HS-27A (cell line): ENCODE data around the gene BPI.
"Not testable (repeated sequence)": the region's sequence is repeated elsewhere in the genome, so short reads cannot be mapped to it uniquely, and the experiment has no call there.

Source experiments
- DNase-seq: peaks from one replicate; pipeline ENCODE4 v3.0.0-alpha.2; 2012; ENCODE audit warnings: low read depth, missing footprints

Gene BPI

DNA sequence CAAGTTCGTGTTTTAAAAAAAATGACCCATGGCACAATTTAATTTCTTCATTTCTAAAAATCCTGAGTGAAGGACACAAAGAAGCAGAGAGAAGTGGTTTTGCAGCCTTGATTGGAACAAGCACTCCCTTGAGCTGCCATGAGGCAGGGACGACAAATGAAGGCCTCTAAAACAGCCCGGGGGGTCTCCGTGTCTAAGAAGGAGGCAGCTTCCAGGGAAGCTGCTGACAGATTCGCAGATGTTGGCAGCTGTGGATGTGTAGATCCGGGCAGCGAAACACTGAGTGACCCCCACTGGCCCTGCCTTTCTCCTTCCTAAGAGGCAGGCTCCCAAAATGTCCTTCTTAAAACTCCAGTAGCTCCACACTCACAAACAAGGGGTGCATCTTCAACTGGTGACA is 32.8 kb downstream of the BPI start:
- no peak for DNase-seq

DNA sequence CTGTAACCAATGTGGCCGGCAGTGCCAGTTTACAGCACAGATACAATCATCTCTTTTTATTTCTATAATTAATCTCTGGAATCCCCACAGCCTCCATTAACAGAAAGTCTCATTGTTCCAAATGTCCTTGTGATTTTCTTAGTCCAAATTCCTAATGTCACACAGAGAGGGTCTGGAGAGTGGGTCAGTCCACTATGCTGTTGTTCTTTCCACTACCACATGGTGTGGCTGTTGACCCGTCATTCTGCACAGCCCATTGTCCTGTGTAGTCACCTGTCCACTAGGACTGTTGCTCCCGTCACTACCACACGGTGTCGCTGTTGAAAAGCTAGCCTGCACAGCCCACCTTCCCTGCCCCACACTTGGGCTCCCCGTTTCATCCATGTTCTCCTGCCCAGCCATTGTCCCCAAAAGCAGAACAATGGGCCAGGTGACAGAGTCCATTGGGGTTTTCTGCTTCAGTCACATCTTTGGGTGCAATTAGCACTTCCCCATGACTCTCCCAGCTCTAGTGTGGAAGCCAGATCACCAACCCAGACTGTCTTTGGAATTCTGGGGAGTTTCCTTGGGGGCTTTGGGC is 33.7 kb downstream of the BPI start:
- DNase-seq = no peak

DNA sequence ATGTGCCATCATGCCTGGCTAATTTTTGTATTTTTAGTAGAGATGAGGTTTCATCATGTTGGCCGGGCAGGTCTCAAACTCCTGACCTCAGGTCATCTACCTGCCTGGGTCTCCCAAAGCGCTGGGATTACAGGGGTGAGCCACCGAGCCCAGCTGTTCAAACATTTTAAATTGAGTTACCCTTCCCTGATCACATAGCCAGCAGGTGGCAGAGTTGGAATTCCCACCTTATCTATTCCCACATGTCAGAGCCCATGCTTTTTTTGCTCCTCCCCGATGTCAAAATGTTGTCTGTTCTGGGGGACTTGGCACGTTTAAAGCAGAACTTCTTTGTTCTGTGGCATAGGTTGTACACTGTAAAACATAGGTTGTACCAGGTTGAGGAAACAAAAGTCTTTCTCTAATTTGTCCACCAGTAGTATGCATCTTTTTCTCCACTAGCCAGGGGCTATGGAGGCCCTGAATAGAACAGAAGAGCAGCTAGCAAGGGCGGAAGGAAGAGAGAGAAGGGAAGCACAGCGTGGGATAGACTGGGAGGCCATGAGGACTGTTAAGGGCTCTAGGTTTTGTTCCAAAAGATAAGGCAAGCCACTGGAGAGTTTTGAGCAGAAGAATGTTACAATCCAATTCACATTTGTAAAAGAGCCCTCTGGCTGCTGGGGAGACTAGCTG is 35.0 kb downstream of the BPI start:
- DNase-seq = no peak

DNA sequence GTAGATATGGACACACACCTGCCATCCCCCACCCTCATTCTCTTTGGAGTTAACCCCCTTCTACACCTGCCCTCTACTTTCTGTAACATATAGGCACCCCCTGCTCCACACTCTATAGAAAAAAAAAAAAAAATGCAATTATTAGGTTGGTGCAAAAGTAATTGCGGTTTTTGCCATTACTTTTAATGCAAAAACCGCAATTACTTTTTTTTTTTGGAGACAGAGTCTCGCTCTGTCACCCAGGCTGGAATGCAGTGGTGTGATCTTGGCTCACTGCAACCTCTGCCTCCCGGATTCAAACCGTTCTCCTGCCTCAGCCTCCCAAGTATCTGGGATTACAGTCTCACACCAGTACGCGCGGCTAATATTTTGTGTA is 35.6 kb downstream of the BPI start:
- not testable (repeated sequence) for DNase-seq

DNA sequence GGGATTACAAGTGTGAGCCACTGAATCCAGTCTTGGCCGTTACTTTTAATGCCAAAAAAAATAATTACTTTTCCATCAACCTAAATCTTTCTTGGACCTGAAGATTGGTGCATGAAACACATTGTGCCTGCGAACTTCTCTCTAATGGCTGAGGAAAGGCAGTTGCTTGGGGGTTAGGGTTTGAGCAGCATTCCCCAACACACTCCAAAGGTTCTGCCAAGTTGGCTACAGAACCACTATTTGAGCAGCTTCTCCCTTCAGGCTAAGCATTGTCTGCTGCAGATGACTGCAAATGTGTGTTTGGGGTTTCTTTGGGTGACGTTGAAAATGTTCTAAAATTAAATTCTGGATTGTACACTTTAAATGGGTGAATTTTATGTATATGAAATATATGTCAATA is 36.0 kb downstream of the BPI start:
- DNase-seq = no peak

DNA sequence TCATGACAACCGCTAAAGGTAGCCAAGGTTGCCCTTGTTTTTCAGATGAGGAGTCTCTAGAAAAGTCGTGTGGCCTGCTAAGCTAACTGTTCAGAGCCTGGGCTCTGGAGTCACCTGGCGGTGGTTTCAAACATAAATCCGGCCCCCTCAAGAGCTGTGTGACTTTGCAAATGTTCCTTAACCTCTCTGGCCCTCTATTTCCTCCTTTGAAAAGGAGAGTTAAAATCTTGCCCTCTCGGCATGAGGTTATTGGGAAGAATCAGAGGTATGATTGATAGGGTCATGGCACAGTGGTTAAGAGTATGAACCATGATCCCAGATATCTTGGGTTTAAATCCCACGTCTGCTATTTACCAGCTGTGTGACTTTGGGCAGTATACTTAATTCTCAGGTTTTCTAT is 36.7 kb downstream of the BPI start:
- DNase-seq = no peak

DNA sequence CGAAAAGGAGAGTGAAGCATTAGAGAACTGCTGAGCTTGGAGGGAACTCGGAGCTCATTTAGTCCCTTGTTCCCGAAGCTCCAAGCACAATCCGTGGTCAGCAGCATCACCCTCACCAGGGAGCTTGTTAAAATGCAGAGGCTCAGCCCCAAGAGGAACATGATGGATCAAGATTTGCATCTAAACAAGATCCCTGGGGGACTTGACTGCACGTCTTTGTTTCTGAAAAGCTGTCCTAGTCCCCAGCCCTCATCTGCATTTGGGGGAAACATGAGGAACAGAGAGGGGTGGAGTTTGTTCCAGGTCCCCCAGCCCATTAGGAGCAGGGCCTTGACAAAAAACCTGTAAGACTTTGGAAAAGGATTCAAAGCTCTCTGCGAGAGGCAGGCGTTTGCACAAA is 38.3 kb downstream of the BPI start:
- DNase-seq = no peak

DNA sequence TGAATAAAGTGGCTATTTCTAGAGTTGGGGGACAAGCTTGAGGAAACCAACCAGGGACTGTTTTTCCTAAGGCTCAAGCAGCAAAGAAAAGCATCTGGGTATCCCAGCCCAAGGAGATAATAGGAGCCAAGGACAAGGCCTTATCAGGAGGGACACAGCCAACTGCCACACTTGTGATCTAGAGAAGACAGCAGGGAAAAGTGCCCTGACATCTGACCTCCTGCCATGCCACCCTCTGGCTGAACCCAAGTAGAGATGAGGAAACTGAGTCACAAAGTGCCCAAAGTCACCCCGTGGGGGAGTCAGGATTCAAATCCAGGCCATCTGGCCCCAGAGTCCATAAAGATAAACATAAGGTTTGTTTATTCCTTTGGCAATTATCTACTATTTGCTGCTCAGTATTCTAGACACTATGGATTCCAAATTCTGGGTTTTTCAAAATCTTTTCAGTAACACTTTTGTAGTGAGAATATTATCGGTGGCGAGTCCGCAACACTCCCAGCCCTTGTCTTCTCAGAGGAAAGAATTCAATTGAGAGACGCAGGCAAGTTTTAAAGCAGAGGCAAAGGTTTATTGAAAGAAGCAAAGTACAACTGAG is 38.9 kb downstream of the BPI start:
- no peak for DNase-seq

DNA sequence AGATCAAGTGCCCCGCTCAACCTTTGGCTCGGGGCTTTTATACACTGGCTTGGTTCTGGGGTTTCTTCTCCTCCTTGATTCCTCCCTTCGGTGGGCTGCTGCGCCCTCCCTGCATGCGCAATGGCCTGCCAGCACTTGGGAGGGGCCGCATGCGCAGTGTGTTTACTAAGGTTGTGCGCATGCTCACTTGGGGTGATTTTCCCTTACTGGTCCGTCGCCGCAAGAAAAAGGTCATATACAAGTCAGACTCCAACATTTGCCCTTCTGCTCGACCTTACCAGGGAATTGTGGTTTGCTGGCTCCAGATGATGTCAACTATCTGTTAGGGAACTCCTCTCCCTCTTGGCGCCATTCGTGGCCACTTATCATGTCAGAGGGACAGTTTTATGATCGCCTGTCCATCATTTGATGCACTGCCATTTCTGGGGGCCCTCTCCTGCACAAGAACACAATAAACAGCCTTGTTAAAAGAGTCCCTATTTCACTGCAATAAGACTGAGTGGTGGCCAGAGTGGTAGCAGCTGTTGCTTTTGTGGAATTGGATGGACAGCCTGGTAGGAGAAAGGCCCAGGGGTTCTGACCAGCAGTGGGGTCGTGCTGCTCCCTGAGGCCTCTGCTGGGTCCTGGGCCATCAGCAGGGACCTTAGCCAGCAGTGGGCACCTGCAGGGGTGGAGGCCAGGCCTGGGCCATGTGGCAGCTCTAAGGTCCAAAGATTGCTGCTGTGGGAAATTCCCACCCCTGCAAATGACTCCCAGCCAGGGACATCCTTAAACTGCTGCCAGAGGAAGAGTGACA is 39.6 kb downstream of the BPI start:
- DNase-seq = no peak

DNA sequence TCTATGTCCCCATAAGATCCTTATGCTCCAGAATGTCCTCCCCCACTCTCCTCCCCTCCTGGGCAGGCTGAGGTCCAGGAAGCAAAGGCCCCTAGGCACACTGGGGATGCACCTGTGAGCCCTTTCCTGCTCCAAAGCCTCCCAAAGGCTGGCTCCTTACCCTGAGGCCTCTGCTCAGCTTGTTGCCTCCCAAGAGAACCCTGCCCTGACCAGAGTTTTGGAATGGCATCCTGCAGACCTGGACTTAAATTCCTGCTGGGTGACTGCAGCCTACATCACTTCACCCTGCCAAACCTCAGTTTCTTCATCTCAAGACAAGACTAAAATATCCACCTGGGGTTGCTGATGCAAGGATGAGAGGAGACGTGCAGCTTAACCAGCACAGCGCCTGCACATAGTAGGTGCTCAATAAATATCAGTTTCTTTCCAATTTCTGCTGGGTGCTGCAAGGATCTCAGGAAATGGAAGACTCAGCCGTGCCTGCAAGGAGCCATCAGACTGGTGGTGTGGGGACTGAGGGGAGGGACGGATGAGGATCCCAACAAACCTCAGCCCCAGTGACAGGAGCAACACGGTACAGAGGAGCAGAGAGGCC is 40.2 kb downstream of the BPI start:
- no peak for DNase-seq

DNA sequence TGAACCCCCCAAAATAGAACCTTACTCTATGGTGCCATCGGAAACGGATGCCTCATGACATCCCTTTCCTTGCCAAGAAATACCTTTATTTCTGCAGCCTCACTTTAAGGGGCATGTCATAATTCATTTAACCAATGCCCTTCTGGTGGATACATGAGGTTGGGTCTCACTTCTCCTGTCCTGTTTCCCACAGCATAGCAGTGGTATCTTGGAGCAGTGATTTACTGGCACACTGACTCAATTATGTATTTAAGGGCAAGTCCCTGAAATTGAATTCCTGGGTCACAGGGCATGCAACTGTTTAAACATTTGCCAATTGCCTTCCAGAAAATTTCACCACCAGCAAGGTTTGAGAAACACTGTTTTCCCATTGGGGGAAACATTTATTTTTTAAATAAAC is 41.7 kb downstream of the BPI start:
- DNase-seq = no peak

DNA sequence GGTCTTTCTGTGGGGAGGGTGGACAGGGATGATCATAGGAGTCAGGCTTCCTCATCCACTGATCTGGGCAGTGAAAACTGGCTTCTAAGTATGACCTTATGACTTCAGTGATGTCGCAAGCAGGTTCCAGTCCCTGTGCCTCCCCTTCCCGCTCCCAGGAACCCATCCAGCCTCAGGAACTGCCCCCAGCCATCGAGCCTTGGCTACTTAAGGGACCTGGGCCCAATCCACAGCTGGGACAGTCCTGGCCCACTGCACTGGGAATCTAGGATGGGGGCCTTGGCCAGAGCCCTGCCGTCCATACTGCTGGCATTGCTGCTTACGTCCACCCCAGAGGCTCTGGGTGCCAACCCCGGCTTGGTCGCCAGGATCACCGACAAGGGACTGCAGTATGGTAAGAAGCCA is 42.3 kb downstream of the BPI start, which contains the start of gene LBP:
TSS of gene LBP (plus strand) at position 236 of the 405 bp plus-strand sequence. CDS start at position 271, 35 bp downstream.
- no peak for DNase-seq

DNA sequence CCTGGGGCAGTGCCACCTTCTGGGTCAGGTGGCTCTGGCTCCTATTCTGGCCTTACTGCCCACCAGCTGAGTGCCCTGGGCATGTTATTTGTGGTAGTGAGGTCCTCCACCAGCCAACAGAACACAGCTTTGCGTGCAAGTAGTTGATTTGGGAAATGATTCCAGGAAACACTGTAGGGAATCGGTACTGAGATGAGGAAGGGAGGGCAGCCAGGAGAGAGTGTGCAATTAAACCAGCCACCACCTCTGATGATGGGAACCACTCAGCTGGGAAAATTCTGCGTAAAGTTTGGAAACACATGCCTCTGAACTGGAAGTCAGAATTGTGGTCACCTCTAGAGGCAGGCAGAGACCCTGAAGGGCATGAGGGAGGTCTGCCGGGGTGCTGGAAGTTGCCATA is 42.8 kb downstream of the BPI start:
- no peak for DNase-seq

DNA sequence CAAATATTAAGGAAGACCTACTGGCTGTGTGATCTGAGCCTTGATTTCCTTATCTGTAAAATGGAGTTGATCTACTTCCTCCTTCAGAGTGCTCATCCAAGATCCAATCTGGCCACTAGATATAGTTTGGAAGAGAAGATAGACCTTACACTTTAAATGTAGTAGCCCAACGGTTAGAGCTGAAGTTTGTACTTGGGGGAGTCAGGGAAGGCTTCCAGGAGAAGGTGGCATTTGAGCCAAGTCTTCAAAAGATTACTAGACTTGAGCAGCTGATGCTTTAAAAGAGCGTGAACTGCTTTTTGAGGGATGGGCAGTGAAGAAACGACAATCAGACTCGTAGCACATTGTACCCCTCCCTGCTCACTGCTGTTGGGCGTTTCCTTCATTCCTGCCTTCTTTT is 45.9 kb downstream of the BPI start:
- DNase-seq = no peak

DNA sequence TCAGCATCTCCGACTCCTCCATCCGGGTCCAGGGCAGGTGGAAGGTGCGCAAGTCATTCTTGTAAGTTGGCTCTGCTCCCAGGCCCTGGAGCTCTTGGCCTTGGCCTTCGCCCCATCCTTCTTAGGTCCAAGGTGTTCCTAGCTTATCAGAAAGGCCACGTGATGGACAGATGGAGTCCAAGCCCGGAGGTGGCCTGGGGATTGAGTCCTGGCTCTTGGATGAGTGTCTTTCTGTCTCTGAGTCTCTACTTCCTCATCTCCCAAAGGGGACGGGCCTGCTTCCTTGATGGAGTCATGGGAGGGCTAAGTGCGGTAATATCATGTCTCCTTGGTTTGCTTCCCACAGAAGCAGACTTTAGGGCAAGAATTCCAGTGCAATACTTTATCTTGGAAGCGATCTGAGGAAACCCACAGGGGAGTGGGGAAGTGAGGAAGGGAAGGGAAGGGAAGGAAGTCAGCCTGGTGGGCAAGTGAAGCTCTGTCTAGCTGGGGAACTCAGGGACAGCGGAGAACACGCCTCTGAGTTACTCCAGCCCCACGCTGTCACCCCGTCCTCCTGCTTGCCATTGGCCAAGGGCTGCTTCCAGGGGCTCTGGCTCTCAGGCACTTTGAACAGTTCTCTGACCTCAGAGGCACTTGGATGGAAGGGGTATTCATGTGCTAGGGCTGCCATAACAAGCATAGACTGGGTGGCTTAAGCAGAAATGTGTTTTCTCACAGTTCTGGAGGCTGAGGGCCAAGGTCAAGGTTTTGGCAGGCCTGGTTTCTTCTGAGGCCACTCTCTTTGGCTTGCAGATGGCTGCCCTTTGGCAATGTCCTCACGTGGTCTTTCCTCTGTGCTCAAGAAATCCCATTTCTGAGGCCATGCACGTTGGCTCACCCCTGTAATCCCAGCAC is 47.2 kb downstream of the BPI start:
- no peak for DNase-seq

DNA sequence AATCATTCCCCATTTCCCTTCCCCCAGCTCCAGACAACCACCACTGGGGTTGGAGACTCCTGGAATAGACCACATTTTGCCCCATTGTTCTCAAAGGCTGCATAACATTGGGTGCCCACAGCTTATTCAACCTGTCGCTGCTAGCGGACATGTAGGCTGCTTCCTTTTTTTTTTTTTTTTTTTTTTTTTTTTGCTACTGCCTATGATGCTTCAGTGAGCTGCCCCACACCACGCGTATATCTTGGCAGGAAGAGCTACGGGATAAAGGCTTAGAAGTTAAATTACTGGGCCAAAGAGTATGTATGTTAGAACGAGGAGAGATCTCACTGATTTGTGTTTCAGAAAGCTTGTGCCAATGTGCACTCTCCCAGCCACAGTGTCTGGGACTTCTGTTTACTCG is 49.4 kb downstream of the BPI start:
- DNase-seq = no peak

DNA sequence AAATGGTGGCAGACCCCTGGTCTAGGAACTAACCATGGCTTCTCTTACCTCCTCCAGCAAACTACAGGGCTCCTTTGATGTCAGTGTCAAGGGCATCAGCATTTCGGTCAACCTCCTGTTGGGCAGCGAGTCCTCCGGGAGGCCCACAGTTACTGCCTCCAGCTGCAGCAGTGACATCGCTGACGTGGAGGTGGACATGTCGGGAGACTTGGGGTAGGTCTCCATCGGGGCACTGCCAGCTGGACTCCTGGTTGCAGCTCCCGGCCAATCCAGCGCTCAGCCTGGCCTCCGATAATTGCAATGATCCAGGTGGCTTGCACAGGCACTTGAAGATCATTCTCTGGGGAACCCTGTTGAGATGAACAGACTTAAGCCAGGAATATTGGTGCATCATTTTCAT is 50.3 kb downstream of the BPI start:
- DNase-seq = no peak

DNA sequence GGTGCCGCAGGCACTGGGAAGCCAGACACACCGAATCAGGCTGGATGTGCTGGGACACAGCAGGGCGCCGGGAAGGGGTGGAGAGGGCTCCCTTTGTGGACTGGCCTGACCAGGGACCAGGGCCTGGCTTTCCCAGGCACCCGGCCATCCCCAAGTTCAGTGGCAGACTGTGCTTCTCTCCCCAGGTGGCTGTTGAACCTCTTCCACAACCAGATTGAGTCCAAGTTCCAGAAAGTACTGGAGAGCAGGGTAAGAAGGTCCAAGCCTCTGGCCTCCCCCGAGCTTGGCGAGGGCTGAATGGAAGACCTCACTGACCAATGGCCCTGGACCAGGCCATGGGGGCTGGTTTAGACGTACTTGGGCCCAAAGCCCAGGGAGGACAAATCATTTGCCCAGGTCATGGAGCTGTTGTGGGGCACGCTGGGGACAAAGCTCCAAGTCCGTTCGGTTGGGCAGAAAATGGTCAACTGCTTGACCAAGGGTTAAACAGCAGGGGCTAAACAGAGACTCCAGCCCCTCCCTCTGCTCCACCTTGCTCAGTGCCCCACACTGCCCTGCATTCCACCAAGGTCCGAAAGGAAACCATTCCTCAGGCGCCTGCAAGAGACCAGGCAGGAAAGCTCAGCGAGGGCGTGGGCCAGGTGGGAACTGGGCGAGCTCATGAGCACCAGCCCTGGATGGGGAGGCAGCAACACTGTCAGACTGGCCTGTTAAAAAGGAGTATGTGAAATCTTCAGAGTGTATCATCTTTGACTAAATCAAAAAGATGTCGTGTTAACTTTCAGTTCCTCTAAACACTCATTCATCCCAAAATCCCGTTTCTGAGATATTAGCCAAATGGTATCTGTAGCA is 51.4 kb downstream of the BPI start:
- DNase-seq = no peak

DNA sequence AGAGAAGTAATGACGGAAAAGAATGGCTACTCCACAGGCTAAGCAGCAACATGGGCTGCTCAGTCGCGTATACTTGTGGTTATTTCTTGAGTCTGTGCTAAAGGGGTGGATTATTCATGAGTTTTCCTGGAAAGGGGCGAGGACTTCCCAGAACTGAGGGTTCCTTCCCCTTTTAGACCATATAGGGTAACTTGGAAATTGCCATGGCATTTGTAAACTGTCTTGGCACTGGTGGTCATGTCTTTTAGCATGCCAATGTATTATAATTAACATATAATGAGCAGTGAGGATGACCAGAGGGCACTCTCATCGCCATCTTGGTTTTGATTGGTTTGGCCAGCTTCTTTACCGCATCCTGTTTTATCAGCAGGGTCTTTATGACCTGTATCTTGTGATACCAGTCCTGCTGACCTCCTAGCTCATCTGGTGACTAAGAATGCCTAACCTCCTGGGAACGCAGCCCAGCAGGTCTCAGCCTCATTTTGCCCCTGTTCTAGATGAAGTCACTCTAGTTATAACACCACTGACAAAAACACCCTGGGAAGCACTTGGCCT is 53.8 kb downstream of the BPI start:
- no peak for DNase-seq

DNA sequence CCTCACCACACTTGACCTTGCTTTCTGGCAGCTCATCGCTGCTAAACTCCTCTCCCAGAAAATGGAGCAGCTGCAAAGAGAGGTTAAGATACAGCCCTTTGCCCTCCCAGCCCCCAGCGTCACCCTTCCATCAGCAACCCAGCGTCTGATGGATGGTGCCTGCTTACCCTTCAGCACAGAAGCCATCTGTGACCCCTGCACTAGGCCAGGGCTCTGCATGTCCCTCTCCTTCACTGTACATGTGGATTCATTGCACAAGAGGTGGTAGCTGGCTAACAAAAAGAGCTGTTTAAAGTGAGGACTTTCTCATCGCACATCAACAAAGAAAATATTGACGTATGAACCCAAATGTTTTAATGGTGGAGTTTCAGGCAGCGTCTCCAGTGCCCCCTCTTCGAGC is 54.6 kb downstream of the BPI start:
- DNase-seq = no peak
